Heart left ventricle (tissue), 16 donors: ENCODE data around the gene PSMB8. TPM values are rescaled to one million over a fixed set of nuclear protein-coding genes. Genes with fewer than 3 reads are reported as not detected.

ENCODE experiments used
- ATAC-seq, 4 donors: fragments of 200-7000 bp; cut with Tn5 transposase; one replicate each; pipeline ENCODE4 v1.9.1; 2020 to 2022; ENCODE audit warnings: moderate library complexity in 4 of 4, mild to moderate bottlenecking in 3 of 4, moderate number of reproducible peaks in 1 of 4
- DNase-seq, 5 donors: peaks; one replicate each; pipeline ENCODE4 v3.0.0-alpha.2; 2020
- H3K27ac ChIP-seq, 12 donors: fragments of 200-600 bp; sonication (generic) in 4 of 12; one replicate each; pipeline versions ENCODE4 v1.5.0 to v1.8.0; 2016 to 2022; ENCODE audit warnings: mild to moderate bottlenecking in 2 of 12
- H3K27me3 ChIP-seq, 9 donors: fragments of 200-600 bp; sonication (generic) in 2 of 9; one replicate each; pipeline versions ENCODE4 v1.5.1 to v1.8.0; 2016 to 2022; ENCODE audit warnings: mild to moderate bottlenecking in 3 of 9
- H3K36me3 ChIP-seq, 9 donors: fragments of 200-600 bp; sonication (generic) in 2 of 9; one replicate each; pipeline versions ENCODE4 v1.5.0 to v1.8.0; 2018 to 2022; ENCODE audit warnings: mild to moderate bottlenecking in 2 of 9
- H3K4me1 ChIP-seq, 12 donors: fragments of 200-600 bp; sonication (generic) in 4 of 12; one replicate each; pipeline versions ENCODE4 v1.5.0 to v1.8.0; 2016 to 2022; ENCODE audit warnings: mild to moderate bottlenecking in 3 of 12
- H3K4me3 ChIP-seq, 12 donors: fragments of 200-600 bp; sonication (generic) in 4 of 12; one replicate each; pipeline versions ENCODE4 v1.5.0 to v1.8.0; 2017 to 2022; ENCODE audit warnings: mild to moderate bottlenecking in 9 of 12, moderate library complexity in 4 of 12
- H3K9me3 ChIP-seq, 12 donors: fragments of 200-600 bp; sonication (generic) in 4 of 12; one replicate each; pipeline versions ENCODE4 v1.5.0 to v1.8.0; 2016 to 2022; ENCODE audit warnings: mild to moderate bottlenecking in 1 of 12
- POLR2A ChIP-seq, 2 donors: fragments of 450-650 bp; IDR thresholded peaks; one replicate each; pipeline ENCODE4 v1.6.1; 2017; ENCODE audit warnings: antibody characterized with exemption in 2 of 2, mild to moderate bottlenecking in 2 of 2, moderate library complexity in 2 of 2
- WGBS, 4 donors: extraction: QIAGEN DNeasy Blood & Tissue Kit in 2 of 4; methylation state at CpG; one replicate each; pipeline versions ENCODE4 v1.1.5 to v1.1.7; 2013 to 2018; 5-methylcytosine and 5-hydroxymethylcytosine counted together
- intact Hi-C, 10 donors: fragments of 100-400 bp; cut with DNase I; formaldehyde crosslinking; loops; one replicate each; pipeline versions ENCODE4 v1.11.1 to v1.14.2; 2022
- polyA plus RNA-seq, 2 donors: library from polyadenylated mRNA; stranded (reverse); fragments of 200-250 nt; gene quantifications; one replicate each; pipeline ENCODE4 v1.2.3, GENCODE V29; 2013
- total RNA-seq, 9 donors: library from RNA; depleted of rRNA in 2 of 9; stranded (reverse); fragments of >200 nt in 2 of 9; fragmentation: NEBNext Ultra II Directional in 3 of 9; extraction: Animal tissue kit (Norgen Biotek cat#: 25700) in 3 of 9; gene quantifications; one replicate each; pipeline versions ENCODE4 v1.1.0 to v1.2.4, GENCODE V29; 2016 to 2023
- TF ChIP-seq, protein P1 (sequence below), 12 donors: fragments of 200-600 bp; sonication (generic) in 4 of 12; IDR thresholded peaks; one replicate each; pipeline versions ENCODE4 v1.5.0 to v1.8.0; 2018 to 2022; ENCODE audit warnings: antibody characterized with exemption in 12 of 12, mild to moderate bottlenecking in 5 of 12
- donor health status: ischemic (EF 13 %, LVEDD 7.1; RV severe dilation, severe dysfunction).
- donor health status: healthy with polysubstance abuse.
- donor health status: DM: no; HTN: yes; CAD: no.
- donor health status: DM: no; HTN: no; CAD: no.
- donor health status: ischemic (EF 25% LVEDD 6.9; RV normal size, moderate dysfunction).
- donor health status: ischemic (EF 25% LVEDD 5.7; RV mildly dilated, moderate dysfunction).
- donor health status: healthy.
- donor health status: DM: yes; HTN: yes; CAD: no.
- donor health status: ischemic (EF 35%, LVEDD 5.7; RV mildly dilated, moderate dysfunction).
- donor health status: nonischemic (EF 11% LVEDD 7.7; RV severe dilation, severe dysfunction).
- donor health status: DM: yes; HTN: yes; CAD: no.
- donor health status: PGD.
- donor health status: ischemic (EF 29% LVEDD 5.4; RV normal size, mild dysfunction).
- donor health status: nonischemic (EF 23%, LVEDD 6.1; RV moderate dilation, normal function).

PSMB8 gene
- total and polyA plus RNA-seq, 11 donors: 11.1 to 115 (median 17.6) TPM

- peak in 4 of 5 donors; percentile 47 to 67 (median 54) for DNase-seq
- peak; percentile 3 to 53 (median 20) for ATAC-seq
These were observed 10.7 kb upstream of the PSMB8 start for GRCh38 chr6:32854376-32855178.

DNA sequence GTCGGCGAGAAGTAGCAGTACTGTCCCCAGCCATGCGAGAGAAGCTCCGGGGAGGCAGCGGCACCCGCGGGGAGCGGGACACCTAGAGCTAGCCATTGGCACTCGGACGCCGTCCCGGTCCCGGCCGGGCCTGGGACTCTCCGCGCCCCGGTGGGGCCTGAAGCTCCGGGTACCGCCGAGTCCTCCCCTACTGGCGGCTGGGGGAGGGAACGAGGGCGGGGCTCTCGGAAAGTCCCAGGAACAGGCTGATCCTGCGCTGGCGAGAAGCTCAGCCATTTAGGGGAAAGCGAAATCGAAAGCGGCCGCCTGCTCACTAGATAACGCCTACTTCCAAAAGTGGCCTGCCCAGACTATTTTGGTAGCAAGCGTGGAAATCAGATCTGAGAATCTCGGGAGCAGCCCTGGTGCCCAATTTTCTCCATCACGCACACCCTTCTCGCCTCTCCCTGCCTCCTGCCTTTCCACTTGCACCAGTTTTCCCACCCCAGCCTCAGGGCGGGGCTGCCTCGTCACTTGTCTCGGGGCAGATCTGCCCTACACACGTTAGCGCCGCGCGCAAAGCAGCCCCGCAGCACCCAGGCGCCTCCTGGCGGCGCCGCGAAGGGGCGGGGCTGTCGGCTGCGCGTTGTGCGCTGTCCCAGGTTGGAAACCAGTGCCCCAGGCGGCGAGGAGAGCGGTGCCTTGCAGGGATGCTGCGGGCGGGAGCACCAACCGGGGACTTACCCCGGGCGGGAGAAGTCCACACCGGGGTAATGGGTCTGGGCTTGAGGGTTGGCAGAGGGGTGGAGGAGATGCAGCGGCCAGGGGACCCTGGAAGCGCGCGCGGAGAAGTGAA is 9.9 kb upstream of the PSMB8 start, which contains the start of the genes PSMB9 and TAP1:
Gene PSMB9, plus strand, starts transcription at position 652 of the 835 bp plus-strand sequence. Its CDS starts 38 bp downstream, at position 690.
Gene TAP1, minus strand, starts transcription at position 164 of the 835 bp plus-strand sequence. Its CDS starts 68 bp downstream, at position 96.
- intact Hi-C loops: loop anchor here in 7 of 10 donors (1.0 to 2.0 kb wide), 4 partner anchors 8 to 15 kb away; partner anchors contain the start of genes TAP2 (in 7 of the 7) and PSMB8 (in 3 of the 7)
- 0 to 2% (median 0%) methylated on average over 33 to 68 of the region's 68 CpGs for WGBS, 4 donors
- H3K4me3 ChIP-seq: peak within 1 kb of the TSS; percentile 69 to 99 (median 90)
- H3K4me1 ChIP-seq: peaks cover 0 to 77% (median 24%) of the 10 kb centered on the region in 12 donors
- ATAC-seq: peak; percentile 95 to 96 (median 96)
- H3K9me3 ChIP-seq: no peaks in the 10 kb centered on the region
- peaks cover 0 to 65% (median 47%) of the 10 kb centered on the region in 9 donors for H3K36me3 ChIP-seq
- no peaks in the 10 kb centered on the region for H3K27me3 ChIP-seq
- peak within 1 kb of the TSS; percentile 90 to 100 (median 99) for H3K27ac ChIP-seq
- TF ChIP-seq POLR2A (IDR thresholded peaks at IDR 0.05): peak; percentile 63 to 93
- TF ChIP-seq, protein P1, sequence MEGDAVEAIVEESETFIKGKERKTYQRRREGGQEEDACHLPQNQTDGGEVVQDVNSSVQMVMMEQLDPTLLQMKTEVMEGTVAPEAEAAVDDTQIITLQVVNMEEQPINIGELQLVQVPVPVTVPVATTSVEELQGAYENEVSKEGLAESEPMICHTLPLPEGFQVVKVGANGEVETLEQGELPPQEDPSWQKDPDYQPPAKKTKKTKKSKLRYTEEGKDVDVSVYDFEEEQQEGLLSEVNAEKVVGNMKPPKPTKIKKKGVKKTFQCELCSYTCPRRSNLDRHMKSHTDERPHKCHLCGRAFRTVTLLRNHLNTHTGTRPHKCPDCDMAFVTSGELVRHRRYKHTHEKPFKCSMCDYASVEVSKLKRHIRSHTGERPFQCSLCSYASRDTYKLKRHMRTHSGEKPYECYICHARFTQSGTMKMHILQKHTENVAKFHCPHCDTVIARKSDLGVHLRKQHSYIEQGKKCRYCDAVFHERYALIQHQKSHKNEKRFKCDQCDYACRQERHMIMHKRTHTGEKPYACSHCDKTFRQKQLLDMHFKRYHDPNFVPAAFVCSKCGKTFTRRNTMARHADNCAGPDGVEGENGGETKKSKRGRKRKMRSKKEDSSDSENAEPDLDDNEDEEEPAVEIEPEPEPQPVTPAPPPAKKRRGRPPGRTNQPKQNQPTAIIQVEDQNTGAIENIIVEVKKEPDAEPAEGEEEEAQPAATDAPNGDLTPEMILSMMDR (IDR thresholded peaks at IDR 0.05): peak; percentile 59 to 92 (median 86)
- DNase-seq: peak; percentile 96 to 97 (median 97)

More at GRCh38 chr6:32854376-32855178, 10.7 kb upstream of the PSMB8 start:
- H3K4me3 ChIP-seq: peak overlapping the region; percentile 69 to 99 (median 90)
- H3K36me3 ChIP-seq: peaks cover 0 to 65% (median 51%) of the 10 kb centered on the region in 9 donors
- peaks cover 0 to 71% (median 24%) of the 10 kb centered on the region in 12 donors for H3K4me1 ChIP-seq
- no peak for TF ChIP-seq POLR2A (IDR thresholded peaks at IDR 0.05)
- TF ChIP-seq, protein P1 (IDR thresholded peaks at IDR 0.05): no peak
- intact Hi-C loops: loop anchor here in 5 of 10 donors (1.0 to 2.0 kb wide), 2 partner anchors 16 kb away; partner anchors contain the start of gene TAP2 (in 5 of the 5)
- peak overlapping the region; percentile 90 to 100 (median 99) for H3K27ac ChIP-seq
- H3K9me3 ChIP-seq: no peaks in the 10 kb centered on the region
- H3K27me3 ChIP-seq: no peaks in the 10 kb centered on the region
- 13 to 17% (median 16%) methylated on average over 23 to 24 of the region's 24 CpGs for WGBS, 4 donors

GRCh38 chr6:32852844-32853540 is 9.1 kb upstream of the PSMB8 start:
- peak overlapping the region; percentile 69 to 99 (median 90) for H3K4me3 ChIP-seq
- TF ChIP-seq, protein P1 (IDR thresholded peaks at IDR 0.05): no peak
- WGBS, 4 donors: 1 to 2% (median 1%) methylated on average over 21 to 41 of the region's 41 CpGs
- peak; percentile 8 to 41 (median 24) for ATAC-seq
- no peaks in the 10 kb centered on the region for H3K9me3 ChIP-seq
- intact Hi-C loops: loop anchor here in 6 of 10 donors (1.0 to 2.0 kb wide), 4 partner anchors 8 to 15 kb away; partner anchors contain the start of genes PSMB8 (in 4 of the 6) and TAP2 (in 2 of the 6)
- H3K4me1 ChIP-seq: peaks cover 0 to 77% (median 24%) of the 10 kb centered on the region in 12 donors
- DNase-seq: peak; percentile 42 to 79 (median 46)
- H3K27ac ChIP-seq: peak overlapping the region; percentile 90 to 100 (median 99)
- no peaks in the 10 kb centered on the region for H3K27me3 ChIP-seq
- peaks cover 0 to 65% (median 47%) of the 10 kb centered on the region in 9 donors for H3K36me3 ChIP-seq
